ENCODE results near the gene HSP90AB1.

The HSP90AB1 gene

GRCh38 chr6:44269921-44270525 lies 23.1 kb downstream of the HSP90AB1 start, which contains the start of gene TMEM151B:
TSS of gene TMEM151B (plus strand) at chr6:44270450. CDS start at chr6:44270743, 293 bp downstream.
- DNase-seq = no peak

- DNase-seq = no peak
These were observed 23.9 kb downstream of the HSP90AB1 start for GRCh38 chr6:44270526-44271405.

GRCh38 chr6:44271406-44271723 lies 24.5 kb downstream of the HSP90AB1 start:
- no peak for DNase-seq

- DNase-seq = no peak
These were observed 25.0 kb downstream of the HSP90AB1 start for GRCh38 chr6:44271914-44272313.

GRCh38 chr6:44272529-44272928 lies 25.6 kb downstream of the HSP90AB1 start:
- no peak for DNase-seq

GRCh38 chr6:44272999-44273566 lies 26.2 kb downstream of the HSP90AB1 start:
- no peak for DNase-seq

GRCh38 chr6:44273617-44274016 lies 26.7 kb downstream of the HSP90AB1 start:
- DNase-seq = no peak

- DNase-seq = no peak
These were observed 28.4 kb downstream of the HSP90AB1 start for GRCh38 chr6:44275271-44275748.

GRCh38 chr6:44275749-44276648 lies 29.1 kb downstream of the HSP90AB1 start:
- DNase-seq = no peak

- DNase-seq = no peak
These were observed 30.1 kb downstream of the HSP90AB1 start for GRCh38 chr6:44276667-44277640.

- no peak for DNase-seq
These were observed 30.9 kb downstream of the HSP90AB1 start for GRCh38 chr6:44277763-44278162.

- DNase-seq = no peak
These were observed 31.4 kb downstream of the HSP90AB1 start for GRCh38 chr6:44278315-44278714.

- DNase-seq = no peak
These were observed 32.1 kb downstream of the HSP90AB1 start for GRCh38 chr6:44278774-44279697.

- DNase-seq = no peak
These were observed 37.2 kb downstream of the HSP90AB1 start for GRCh38 chr6:44284121-44284520.

GRCh38 chr6:44284867-44285266 lies 38.0 kb downstream of the HSP90AB1 start:
- no peak for DNase-seq

GRCh38 chr6:44285552-44286284 lies 38.8 kb downstream of the HSP90AB1 start:
- DNase-seq = no peak

- DNase-seq = no peak
These were observed 39.3 kb downstream of the HSP90AB1 start for GRCh38 chr6:44286285-44286565.

- no peak for DNase-seq
These were observed 39.8 kb downstream of the HSP90AB1 start for GRCh38 chr6:44286747-44287146.

GRCh38 chr6:44289726-44290260 lies 42.9 kb downstream of the HSP90AB1 start:
- no peak for DNase-seq

GRCh38 chr6:44291841-44292240 lies 44.9 kb downstream of the HSP90AB1 start:
- no peak for DNase-seq
